ENCODE measurements around the gene MCTS1.

Gene MCTS1

DNA sequence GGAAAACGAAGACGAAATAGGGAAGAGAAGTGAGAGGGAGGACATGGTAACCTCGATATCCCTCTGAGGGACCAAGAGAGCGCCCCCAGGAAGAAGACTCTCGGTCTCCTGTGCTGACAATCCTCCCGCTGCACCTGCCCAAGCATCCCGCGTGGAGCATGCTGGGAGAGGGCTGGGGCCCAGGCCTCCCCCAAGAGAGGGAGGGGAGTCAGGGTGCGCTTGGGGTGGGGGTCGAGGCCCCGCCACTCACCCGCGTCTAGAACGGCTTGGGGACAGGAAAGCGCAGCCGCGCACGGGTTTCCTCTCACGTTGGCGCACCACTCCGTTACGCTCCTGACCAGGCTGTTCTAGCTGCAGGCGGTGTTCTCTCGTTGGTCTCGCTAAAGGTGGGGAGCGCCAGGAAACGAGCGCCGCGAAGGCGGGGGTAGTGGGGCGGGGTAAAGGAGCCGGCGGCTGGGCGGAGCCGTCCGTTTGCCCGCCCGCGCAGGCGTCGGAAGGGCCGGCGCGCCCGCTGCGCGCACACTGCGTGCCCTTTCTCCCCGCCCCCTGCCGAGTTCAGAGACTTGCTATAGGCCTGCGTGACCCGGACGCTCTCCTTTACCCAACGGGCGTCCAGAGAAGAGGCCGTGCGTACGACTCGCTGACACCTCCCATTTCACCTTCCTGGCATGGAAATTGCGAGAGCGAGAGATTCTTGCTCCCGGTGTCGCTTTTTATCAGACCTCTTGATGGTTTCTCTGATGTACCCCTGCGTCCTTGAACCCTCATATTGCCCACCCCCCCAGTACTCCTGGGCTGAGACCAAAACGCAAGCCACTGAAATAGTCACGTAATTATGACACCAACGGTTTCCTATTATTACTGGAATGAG is 26.0 kb downstream of the MCTS1 start, which contains the start of gene C1GALT1C1:
C1GALT1C1 (minus strand) TSS at position 388 of the 871 bp plus-strand sequence. CDS start 2,888 bp downstream, outside the sequence.
- Histone ChIP-seq H4K8ac (ENCODE audit: low read depth, low read length) (peak within 1 kb of the TSS; percentile 90), H3K9me3 (ENCODE audit: insufficient read depth, low read depth, low read length) (no peaks in the 10 kb centered on the region), H3K4me2 (ENCODE audit: low read length) (peak within 1 kb of the TSS; percentile 80), H3K36me3 (ENCODE audit: control insufficient read depth in 1 of 2, insufficient read depth in 2 of 2, low read length in 2 of 2) (no peaks in the 10 kb centered on the region), H3K79me1 (ENCODE audit: low read length) (peaks cover 2% of the 10 kb centered on the region), H3K27me3 (ENCODE audit: insufficient read depth, low read length) (no peaks in the 10 kb centered on the region), H2BK12ac (ENCODE audit: low read length) (no peak within 1 kb of the TSS), H3K4me1 (ENCODE audit: control insufficient read depth in 1 of 2, insufficient read depth in 2 of 2, low read length in 2 of 2) (no peaks in the 10 kb centered on the region), H2AK5ac (ENCODE audit: low read length) (no peak within 1 kb of the TSS), H2BK5ac (ENCODE audit: low read depth, low read length, poor library complexity) (no peak within 1 kb of the TSS), H3K4ac (ENCODE audit: low read depth, low read length) (no peak within 1 kb of the TSS), H4K91ac (ENCODE audit: low read depth, low read length) (peak within 1 kb of the TSS; percentile 43), H2AFZ (ENCODE audit: insufficient read depth, low read length, poor library complexity) (peak within 1 kb of the TSS; percentile 81), H3K27ac (ENCODE audit: low read depth, low read length) (peak within 1 kb of the TSS; percentile 67), H3K9ac (ENCODE audit: low read length) (peak within 1 kb of the TSS; percentile 63), H3K18ac (ENCODE audit: low read length) (peak within 1 kb of the TSS; percentile 68), H2BK120ac (ENCODE audit: insufficient read depth, low read length, poor library complexity) (peak within 1 kb of the TSS; percentile 81), H3K14ac (ENCODE audit: low read length) (peak within 1 kb of the TSS; percentile 53), H3K23ac (ENCODE audit: low read length) (no peak within 1 kb of the TSS), H3K4me3 (ENCODE audit: low read depth, low read length) (peak within 1 kb of the TSS; percentile 84), H3K79me2 (ENCODE audit: control insufficient read depth, insufficient read depth, low read length, poor library complexity) (no peaks in the 10 kb centered on the region), H4K12ac (ENCODE audit: low read depth, low read length) (peak within 1 kb of the TSS; percentile 26)
- WGBS (ENCODE audit: extremely low coverage, insufficient coverage, insufficient read length): no CpG with 5 or more reads among the region's 68 CpGs
- DNase-seq: peak; percentile 88 to 89

DNA sequence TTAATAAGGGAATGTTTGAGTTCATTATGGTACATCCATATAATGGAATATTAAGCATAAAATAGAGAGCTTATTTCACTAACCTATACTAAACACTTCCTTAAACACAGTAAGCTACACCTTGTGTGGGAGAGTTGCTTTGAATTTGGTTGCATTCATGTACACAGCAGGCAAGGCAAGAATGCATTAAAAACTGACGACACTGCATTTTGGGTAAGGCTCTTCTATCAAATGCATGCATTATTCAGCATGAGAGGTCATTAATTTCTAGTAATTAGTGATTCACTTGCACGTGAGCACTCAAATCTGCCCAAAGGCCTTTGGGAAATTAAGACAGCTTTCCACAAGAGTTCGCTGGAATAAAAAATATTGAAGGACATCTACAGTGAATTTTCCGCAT is 34.7 kb downstream of the MCTS1 start:
- Histone ChIP-seq H3K27me3 (ENCODE audit: insufficient read depth, low read length) (no peaks in the 10 kb centered on the region), H3K36me3 (ENCODE audit: control insufficient read depth in 1 of 2, insufficient read depth in 2 of 2, low read length in 2 of 2) (no peaks in the 10 kb centered on the region), H3K23ac (ENCODE audit: low read length) (no peak overlapping the region), H3K4me1 (ENCODE audit: control insufficient read depth in 1 of 2, insufficient read depth in 2 of 2, low read length in 2 of 2) (no peaks in the 10 kb centered on the region), H3K4me3 (ENCODE audit: low read depth, low read length) (no peak overlapping the region), H2AK5ac (ENCODE audit: low read length) (no peak overlapping the region), H3K9ac (ENCODE audit: low read length) (no peak overlapping the region), H3K4ac (ENCODE audit: low read depth, low read length) (no peak overlapping the region), H4K8ac (ENCODE audit: low read depth, low read length) (no peak overlapping the region), H4K12ac (ENCODE audit: low read depth, low read length) (no peak overlapping the region), H2BK120ac (ENCODE audit: insufficient read depth, low read length, poor library complexity) (no peak overlapping the region), H3K14ac (ENCODE audit: low read length) (no peak overlapping the region), H3K27ac (ENCODE audit: low read depth, low read length) (no peak overlapping the region), H2AFZ (ENCODE audit: insufficient read depth, low read length, poor library complexity) (no peak overlapping the region), H3K9me3 (ENCODE audit: insufficient read depth, low read depth, low read length) (no peaks in the 10 kb centered on the region), H3K79me1 (ENCODE audit: low read length) (no peaks in the 10 kb centered on the region), H2BK5ac (ENCODE audit: low read depth, low read length, poor library complexity) (no peak overlapping the region), H2BK12ac (ENCODE audit: low read length) (no peak overlapping the region), H3K4me2 (ENCODE audit: low read length) (no peak overlapping the region), H3K18ac (ENCODE audit: low read length) (no peak overlapping the region), H4K91ac (ENCODE audit: low read depth, low read length) (no peak overlapping the region), H3K79me2 (ENCODE audit: control insufficient read depth, insufficient read depth, low read length, poor library complexity) (no peaks in the 10 kb centered on the region)
- DNase-seq: no peak
- no CpG with 5 or more reads among the region's 4 CpGs for WGBS (ENCODE audit: extremely low coverage, insufficient coverage, insufficient read length)

DNA sequence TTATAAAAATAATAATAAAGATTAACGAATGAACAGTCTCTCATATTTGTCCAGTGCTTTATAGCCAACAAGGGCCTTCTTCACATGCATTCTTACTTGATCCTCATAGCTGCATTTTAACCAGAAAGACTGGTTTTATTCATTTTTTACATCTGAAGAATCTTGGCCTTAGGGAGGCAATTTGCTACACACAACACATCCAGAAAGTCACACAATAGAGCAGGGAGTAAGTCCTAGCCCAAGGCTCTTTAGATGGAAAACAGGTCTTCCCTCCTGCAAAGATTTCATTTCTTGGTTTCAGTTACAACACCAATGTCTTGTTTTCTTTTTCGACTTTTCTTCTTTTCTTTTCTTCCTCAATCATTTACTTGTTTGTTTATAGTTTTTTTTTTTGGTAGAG is 39.0 kb downstream of the MCTS1 start:
- no peaks in the 10 kb centered on the region for H3K27me3 ChIP-seq (ENCODE audit: insufficient read depth, low read length)
- H4K91ac ChIP-seq (ENCODE audit: low read depth, low read length): no peak overlapping the region
- no peak overlapping the region for H4K12ac ChIP-seq (ENCODE audit: low read depth, low read length)
- WGBS (ENCODE audit: extremely low coverage, insufficient coverage, insufficient read length): no CpG with 5 or more reads among the region's 2 CpGs
- no peak overlapping the region for H2BK12ac ChIP-seq (ENCODE audit: low read length)
- H3K23ac ChIP-seq (ENCODE audit: low read length): no peak overlapping the region
- H2BK5ac ChIP-seq (ENCODE audit: low read depth, low read length, poor library complexity): no peak overlapping the region
- H3K4ac ChIP-seq (ENCODE audit: low read depth, low read length): no peak overlapping the region
- H3K14ac ChIP-seq (ENCODE audit: low read length): no peak overlapping the region
- H3K9me3 ChIP-seq (ENCODE audit: insufficient read depth, low read depth, low read length): no peaks in the 10 kb centered on the region
- no peak overlapping the region for H3K18ac ChIP-seq (ENCODE audit: low read length)
- H3K79me1 ChIP-seq (ENCODE audit: low read length): no peaks in the 10 kb centered on the region
- H3K9ac ChIP-seq (ENCODE audit: low read length): no peak overlapping the region
- no peak overlapping the region for H3K4me2 ChIP-seq (ENCODE audit: low read length)
- no peaks in the 10 kb centered on the region for H3K79me2 ChIP-seq (ENCODE audit: control insufficient read depth, insufficient read depth, low read length, poor library complexity)
- no peak overlapping the region for H2AFZ ChIP-seq (ENCODE audit: insufficient read depth, low read length, poor library complexity)
- H3K27ac ChIP-seq (ENCODE audit: low read depth, low read length): no peak overlapping the region
- peak; percentile 2 to 69 for DNase-seq
- no peak overlapping the region for H2AK5ac ChIP-seq (ENCODE audit: low read length)
- no peak overlapping the region for H3K4me3 ChIP-seq (ENCODE audit: low read depth, low read length)
- no peak overlapping the region for H2BK120ac ChIP-seq (ENCODE audit: insufficient read depth, low read length, poor library complexity)
- H4K8ac ChIP-seq (ENCODE audit: low read depth, low read length): no peak overlapping the region
- H3K4me1 ChIP-seq (ENCODE audit: control insufficient read depth in 1 of 2, insufficient read depth in 2 of 2, low read length in 2 of 2): no peaks in the 10 kb centered on the region
- H3K36me3 ChIP-seq (ENCODE audit: control insufficient read depth in 1 of 2, insufficient read depth in 2 of 2, low read length in 2 of 2): no peaks in the 10 kb centered on the region

DNA sequence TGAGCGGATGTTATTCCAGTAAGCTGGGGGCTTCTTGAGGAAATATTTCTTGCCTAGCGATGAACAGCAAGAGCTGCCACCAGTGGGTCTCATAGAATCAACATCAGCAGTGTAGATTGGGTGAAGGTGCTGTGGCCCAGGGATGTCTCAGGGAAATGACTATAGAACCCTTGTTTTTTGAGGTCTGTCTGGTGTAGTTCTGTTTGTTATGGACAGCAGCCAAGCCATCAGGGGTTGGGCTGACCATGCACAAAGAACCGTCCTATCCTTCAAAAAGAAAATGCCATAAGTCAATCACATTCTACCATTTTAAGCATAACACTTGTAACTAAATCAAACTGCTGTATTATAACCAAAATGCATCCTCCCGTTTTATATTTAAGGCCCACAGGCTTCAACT is 43.2 kb downstream of the MCTS1 start:
- Histone ChIP-seq H4K8ac (ENCODE audit: low read depth, low read length) (no peak overlapping the region), H3K18ac (ENCODE audit: low read length) (no peak overlapping the region), H2AFZ (ENCODE audit: insufficient read depth, low read length, poor library complexity) (no peak overlapping the region), H3K23ac (ENCODE audit: low read length) (no peak overlapping the region), H3K9ac (ENCODE audit: low read length) (no peak overlapping the region), H3K36me3 (ENCODE audit: control insufficient read depth in 1 of 2, insufficient read depth in 2 of 2, low read length in 2 of 2) (no peaks in the 10 kb centered on the region), H2BK5ac (ENCODE audit: low read depth, low read length, poor library complexity) (no peak overlapping the region), H2BK120ac (ENCODE audit: insufficient read depth, low read length, poor library complexity) (no peak overlapping the region), H4K12ac (ENCODE audit: low read depth, low read length) (no peak overlapping the region), H3K4ac (ENCODE audit: low read depth, low read length) (no peak overlapping the region), H3K79me2 (ENCODE audit: control insufficient read depth, insufficient read depth, low read length, poor library complexity) (no peaks in the 10 kb centered on the region), H3K27me3 (ENCODE audit: insufficient read depth, low read length) (no peaks in the 10 kb centered on the region), H3K27ac (ENCODE audit: low read depth, low read length) (no peak overlapping the region), H3K9me3 (ENCODE audit: insufficient read depth, low read depth, low read length) (no peaks in the 10 kb centered on the region), H3K79me1 (ENCODE audit: low read length) (no peaks in the 10 kb centered on the region), H3K4me2 (ENCODE audit: low read length) (no peak overlapping the region), H4K91ac (ENCODE audit: low read depth, low read length) (no peak overlapping the region), H2AK5ac (ENCODE audit: low read length) (no peak overlapping the region), H3K4me3 (ENCODE audit: low read depth, low read length) (no peak overlapping the region), H2BK12ac (ENCODE audit: low read length) (no peak overlapping the region), H3K14ac (ENCODE audit: low read length) (no peak overlapping the region), H3K4me1 (ENCODE audit: control insufficient read depth in 1 of 2, insufficient read depth in 2 of 2, low read length in 2 of 2) (no peaks in the 10 kb centered on the region)
- no peak for DNase-seq
- no CpG with 5 or more reads among the region's 4 CpGs for WGBS (ENCODE audit: extremely low coverage, insufficient coverage, insufficient read length)

All from trophoblast cell (in vitro differentiated cells and primary cell).